OCI-LY7 (cell line): Measurements from ENCODE around the gene EPB41L1. TPM values are rescaled to one million over a fixed set of nuclear protein-coding genes. Genes with fewer than 3 reads are reported as not detected.

ENCODE experiments used
- BruUV-seq: library from RNA; stranded (reverse); fragments of 400-500 nt; replicated peaks from 2 replicates; lab custom pipeline; 2021; lab: Mats Ljungman, UMichigan
- CTCF ChIA-PET: fragments of 300-600 bp; sonication (Branson Sonifier 250); formaldehyde crosslinking; loops from one replicate; lab custom pipeline; 2022; ENCODE audit warnings: antibody characterized with exemption; ENCODE audit not compliant: unreplicated experiment; lab: Charles Lee
- POLR2A ChIA-PET: fragments of 300-600 bp; sonication (Branson Sonifier 250); formaldehyde crosslinking; loops from one replicate; lab custom pipeline; 2022; ENCODE audit warnings: antibody characterized with exemption; lab: Charles Lee
- DNase-seq: peaks from one replicate; pipeline ENCODE4 v3.0.0-alpha.2; 2015; ENCODE audit warnings: low spot score
- H2AFZ ChIP-seq: fragments of 200-600 bp; sonication (generic), shearing (Covaris generic); 2 replicates; pipeline ENCODE4 v1.6.1; 2014; ENCODE audit warnings: mild to moderate bottlenecking, antibody characterized with exemption, low read length, moderate library complexity
- H3K27ac ChIP-seq: fragments of 200-600 bp; sonication (generic); 2 replicates; pipeline ENCODE4 v1.5.1; 2014; ENCODE audit warnings: mixed run types, low read depth, mild to moderate bottlenecking, moderate library complexity, low read length, inconsistent platforms; ENCODE audit not compliant: poor library complexity, severe bottlenecking
- H3K36me3 ChIP-seq: fragments of 200-600 bp; sonication (generic); 2 replicates; pipeline ENCODE4 v1.6.1; 2014; ENCODE audit warnings: mild to moderate bottlenecking, antibody characterized with exemption, low read length, moderate library complexity, mixed read lengths; ENCODE audit not compliant: insufficient read depth
- H3K4me1 ChIP-seq: fragments of 200-600 bp; sonication (generic); 2 replicates; pipeline ENCODE4 v1.5.1; 2014; ENCODE audit warnings: mild to moderate bottlenecking, low read length; ENCODE audit not compliant: insufficient read depth, poor library complexity, severe bottlenecking
- H3K4me2 ChIP-seq: fragments of 200-600 bp; sonication (generic); 2 replicates; pipeline ENCODE4 v1.6.1; 2014; ENCODE audit warnings: mild to moderate bottlenecking, low read length
- H3K4me3 ChIP-seq: fragments of 200-600 bp; sonication (generic); 2 replicates; pipeline ENCODE4 v1.5.1; 2014; ENCODE audit warnings: mild to moderate bottlenecking, low read depth, low read length; ENCODE audit not compliant: poor library complexity, severe bottlenecking
- H3K79me2 ChIP-seq: fragments of 200-600 bp; sonication (generic); 2 replicates; pipeline ENCODE4 v1.6.1; 2016; ENCODE audit warnings: low read depth, mild to moderate bottlenecking, low read length, moderate library complexity, mixed read lengths; ENCODE audit not compliant: insufficient read depth
- H3K9me2 ChIP-seq: fragments of 200-600 bp; sonication (generic); 2 replicates; pipeline ENCODE4 v1.6.1; 2016; ENCODE audit warnings: mild to moderate bottlenecking, low read length, mixed read lengths; ENCODE audit not compliant: insufficient read depth
- H3K9me3 ChIP-seq: fragments of 200-600 bp; sonication (generic); 2 replicates; pipeline ENCODE4 v1.6.1; 2014; ENCODE audit warnings: mild to moderate bottlenecking, mixed run types, low read length, mixed read lengths
- H4K20me1 ChIP-seq: fragments of 200-600 bp; sonication (generic); 2 replicates; pipeline ENCODE4 v1.6.1; 2014; ENCODE audit warnings: mild to moderate bottlenecking, antibody characterized with exemption, low read length, moderate library complexity, mixed read lengths; ENCODE audit not compliant: insufficient read depth
- CTCF ChIP-seq: fragments of 200-600 bp; sonication (generic); conservative IDR thresholded peaks from 2 replicates; pipeline ENCODE4 v1.5.1; 2014; ENCODE audit warnings: mild to moderate bottlenecking, antibody characterized with exemption, low read length, moderate library complexity, mixed read lengths
- EZH2phosphoT487 ChIP-seq: fragments of 200-600 bp; sonication (generic); IDR thresholded peaks from 2 replicates; pipeline ENCODE4 v1.6.1; 2018; ENCODE audit warnings: low read depth, borderline replicate concordance, mild to moderate bottlenecking, mixed run types, antibody characterized with exemption, low read length, moderate library complexity, mixed read lengths
- intact Hi-C: fragments of 100-400 bp; cut with micrococcal nuclease; formaldehyde crosslinking; loops from one replicate; pipeline ENCODE4 v1.10.0; 2022; ENCODE audit not compliant: unreplicated experiment
- total RNA-seq, 2 experiments: library from RNA; depleted of rRNA in 1 of 2; stranded (reverse); fragments of >200 nt in 1 of 2; shearing (Covaris generic) in 1 of 2; gene quantifications; 2 replicates each; pipeline ENCODE4 v1.2.3, GENCODE V29; 2014 to 2022

The EPB41L1 gene
- total RNA-seq, 2 experiments from 2014 or later: 0.54 to 1.6 TPM

- no peaks in the 10 kb centered on the region for H3K9me3 ChIP-seq
- H3K79me2 ChIP-seq: no peaks in the 10 kb centered on the region
- TF ChIP-seq CTCF (no peak), EZH2phosphoT487 (no peak)
- no peak overlapping the region for H3K4me3 ChIP-seq
- H3K4me1 ChIP-seq: no peaks in the 10 kb centered on the region
- no peak overlapping the region for H3K4me2 ChIP-seq
- BruUV-seq: no TSS peak
- H3K27ac ChIP-seq: no peak overlapping the region
- no peaks in the 10 kb centered on the region for H4K20me1 ChIP-seq
- POLR2A ChIA-PET: no interaction called here
- no peaks in the 10 kb centered on the region for H3K36me3 ChIP-seq
- CTCF ChIA-PET: no interaction called here
- H3K9me2 ChIP-seq: no peaks in the 10 kb centered on the region
- no peak overlapping the region for H2AFZ ChIP-seq
- intact Hi-C loops: no loop called here
- no peak for DNase-seq
Measured at GRCh38 chr20:36175016-36175415, 20.5 kb downstream of the EPB41L1 start.

DNA sequence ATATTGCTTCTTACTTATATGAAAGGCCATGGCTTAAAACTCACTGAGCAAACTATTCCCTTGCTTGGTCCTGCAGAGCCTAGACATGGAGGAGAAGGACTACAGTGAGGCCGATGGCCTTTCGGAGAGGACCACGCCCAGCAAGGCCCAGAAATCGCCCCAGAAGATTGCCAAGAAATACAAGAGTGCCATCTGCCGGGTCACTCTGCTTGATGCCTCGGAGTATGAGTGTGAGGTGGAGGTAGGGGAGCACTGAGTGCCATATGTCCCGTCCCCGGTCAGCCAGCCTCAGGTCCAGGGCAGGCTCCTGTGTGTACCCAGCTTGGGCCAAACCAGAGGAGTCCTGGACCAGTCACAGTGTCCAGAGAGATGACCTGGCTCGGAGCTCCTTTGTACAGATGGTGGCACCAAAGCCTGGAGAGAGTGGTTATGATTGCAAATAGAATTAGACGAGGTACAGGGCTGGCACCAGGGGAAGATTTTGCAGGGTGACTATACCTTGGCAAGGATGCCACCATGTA lies 21.0 kb downstream of the EPB41L1 start:
- DNase-seq: peak; percentile 52
- no peaks in the 10 kb centered on the region for H3K4me1 ChIP-seq
- ChIA-PET POLR2A (no interaction called here), CTCF (no interaction called here)
- H3K27ac ChIP-seq: no peak overlapping the region
- H3K36me3 ChIP-seq: no peaks in the 10 kb centered on the region
- no peak overlapping the region for H3K4me3 ChIP-seq
- H3K79me2 ChIP-seq: no peaks in the 10 kb centered on the region
- no peaks in the 10 kb centered on the region for H3K9me3 ChIP-seq
- BruUV-seq: no TSS peak
- H3K4me2 ChIP-seq: no peak overlapping the region
- H4K20me1 ChIP-seq: no peaks in the 10 kb centered on the region
- no peak overlapping the region for H2AFZ ChIP-seq
- no peak for TF ChIP-seq EZH2phosphoT487
- peak; percentile 75 for TF ChIP-seq CTCF
- intact Hi-C loops: no loop called here
- H3K9me2 ChIP-seq: no peaks in the 10 kb centered on the region

DNA sequence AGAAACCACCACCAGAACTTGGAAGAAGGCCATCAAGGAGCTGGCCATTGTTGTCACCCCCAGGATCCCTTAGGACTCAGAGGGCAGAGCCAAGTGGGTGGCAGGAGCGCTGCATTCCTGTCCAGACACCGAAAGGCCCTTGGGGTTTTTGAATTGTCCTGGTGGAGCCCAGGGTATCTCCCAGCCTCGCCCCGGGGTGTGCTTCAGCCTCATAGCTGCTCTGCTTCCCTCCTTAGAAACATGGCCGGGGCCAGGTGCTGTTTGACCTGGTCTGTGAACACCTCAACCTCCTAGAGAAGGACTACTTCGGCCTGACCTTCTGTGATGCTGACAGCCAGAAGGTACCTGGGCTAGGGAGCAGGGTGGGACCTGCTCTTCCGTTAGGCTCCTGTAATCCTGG lies 23.2 kb downstream of the EPB41L1 start:
- ChIA-PET POLR2A (no interaction called here), CTCF (interaction anchor here (0.8 kb wide), 1 partner anchor 12 kb away, joined by 3 read pairs; no protein-coding TSS in a partner anchor)
- Histone ChIP-seq H3K4me2 (no peak overlapping the region), H3K79me2 (no peaks in the 10 kb centered on the region), H3K4me1 (no peaks in the 10 kb centered on the region), H3K27ac (no peak overlapping the region), H3K9me2 (no peaks in the 10 kb centered on the region), H3K4me3 (no peak overlapping the region), H2AFZ (no peak overlapping the region), H4K20me1 (no peaks in the 10 kb centered on the region), H3K36me3 (no peaks in the 10 kb centered on the region), H3K9me3 (no peaks in the 10 kb centered on the region)
- no peak for DNase-seq
- intact Hi-C loops: no loop called here
- no peak for TF ChIP-seq EZH2phosphoT487
- BruUV-seq: no TSS peak
